Muscle layer of colon (tissue), 2 donors: ENCODE data around the gene CSRP1.

Experiments
- H3K27ac ChIP-seq: one replicate; pipeline ENCODE4 v1.7.0; 2013; ENCODE audit warnings: low read depth, mild to moderate bottlenecking, low read length, moderate library complexity
- H3K27me3 ChIP-seq, 2 donors: one replicate each; pipeline ENCODE4 v1.7.0; 2013; ENCODE audit warnings: low read length in 2 of 2, mild to moderate bottlenecking in 2 of 2; ENCODE audit not compliant: insufficient read depth in 2 of 2, control insufficient read depth in 1 of 2
- H3K36me3 ChIP-seq: one replicate; pipeline ENCODE4 v1.7.0; 2013; ENCODE audit warnings: mild to moderate bottlenecking, low read length; ENCODE audit not compliant: insufficient read depth
- H3K4me1 ChIP-seq: one replicate; pipeline ENCODE4 v1.7.0; 2013; ENCODE audit warnings: mild to moderate bottlenecking, low read length; ENCODE audit not compliant: insufficient read depth
- H3K4me3 ChIP-seq, 2 donors: one replicate each; pipeline ENCODE4 v1.7.0; 2013; ENCODE audit warnings: low read length in 2 of 2, low read depth in 1 of 2, mild to moderate bottlenecking in 1 of 2, moderate library complexity in 1 of 2
- H3K9ac ChIP-seq: one replicate; pipeline ENCODE4 v1.7.0; 2013; ENCODE audit warnings: low read length
- H3K9me3 ChIP-seq: one replicate; pipeline ENCODE4 v1.7.0; 2013; ENCODE audit warnings: mild to moderate bottlenecking, low read length
- donor health status: abdominal sarcoma.
- donor health status: Adenocarcinoma of cecum.

CSRP1 gene

GRCh38 chr1:201468844-201469644 lies 37.9 kb downstream of the CSRP1 start, which contains the start of gene PHLDA3:
TSS of gene PHLDA3 (minus strand) at chr1:201469188. CDS start at chr1:201468786, 402 bp downstream.
- Histone ChIP-seq H3K27me3 (no peaks in the 10 kb centered on the region), H3K27ac (peak within 1 kb of the TSS; percentile 98), H3K4me1 (peaks cover 28% of the 10 kb centered on the region), H3K9me3 (no peaks in the 10 kb centered on the region), H3K4me3 (peak within 1 kb of the TSS; percentile 99 to 100), H3K36me3 (peaks cover 22% of the 10 kb centered on the region), H3K9ac (peak within 1 kb of the TSS; percentile 100)

- H3K36me3 ChIP-seq: peaks cover 23% of the 10 kb centered on the region
- peak overlapping the region; percentile 99 to 100 for H3K4me3 ChIP-seq
- H3K9ac ChIP-seq: peak overlapping the region; percentile 100
- H3K27ac ChIP-seq: peak overlapping the region; percentile 98
- peaks cover 28% of the 10 kb centered on the region for H3K4me1 ChIP-seq
- H3K27me3 ChIP-seq: no peaks in the 10 kb centered on the region
- no peaks in the 10 kb centered on the region for H3K9me3 ChIP-seq
Measured at GRCh38 chr1:201468501-201468843, 38.5 kb downstream of the CSRP1 start.

GRCh38 chr1:201466492-201466891 lies 40.4 kb downstream of the CSRP1 start:
- Histone ChIP-seq H3K9ac (peak overlapping the region; percentile 29), H3K4me1 (peaks cover 48% of the 10 kb centered on the region), H3K27me3 (no peaks in the 10 kb centered on the region), H3K36me3 (peaks cover 23% of the 10 kb centered on the region), H3K27ac (peak overlapping the region; percentile 98), H3K9me3 (no peaks in the 10 kb centered on the region), H3K4me3 (peak overlapping the region; percentile 37 to 100)

DNA sequence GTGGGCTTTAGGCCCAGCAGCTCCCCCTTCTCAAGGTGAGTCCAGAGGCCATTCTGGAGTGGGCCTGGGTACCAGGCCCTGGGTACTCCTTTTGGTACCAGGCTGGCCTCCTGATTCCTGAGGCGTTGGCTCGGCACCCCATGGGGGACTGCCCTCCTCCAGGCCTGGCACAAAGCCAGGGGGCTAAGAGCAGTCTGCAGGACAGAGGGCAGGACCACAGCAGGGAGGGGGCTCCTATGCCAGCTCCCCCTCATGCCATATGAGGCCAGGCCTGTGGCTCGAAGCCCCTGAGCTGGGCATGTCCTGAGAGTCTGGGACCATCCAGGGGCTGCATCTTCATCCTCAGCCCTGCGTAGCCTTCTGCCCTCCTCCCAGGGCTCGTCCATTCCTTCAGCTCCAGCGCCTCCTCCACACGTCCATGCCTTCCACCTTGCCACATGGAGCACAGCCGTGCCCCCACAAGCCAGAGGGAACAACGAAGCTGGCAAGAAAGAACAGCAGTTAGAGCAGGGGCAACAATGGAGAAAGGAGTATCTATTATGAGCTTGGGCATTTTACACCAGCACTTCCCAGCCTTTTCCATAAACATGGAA lies 41.1 kb downstream of the CSRP1 start:
- Histone ChIP-seq H3K4me1 (peaks cover 54% of the 10 kb centered on the region), H3K27ac (peak overlapping the region; percentile 28), H3K9ac (peak overlapping the region; percentile 29), H3K9me3 (no peaks in the 10 kb centered on the region), H3K27me3 (no peaks in the 10 kb centered on the region), H3K4me3 (peak overlapping the region; percentile 37 to 100), H3K36me3 (peaks cover 23% of the 10 kb centered on the region)

DNA sequence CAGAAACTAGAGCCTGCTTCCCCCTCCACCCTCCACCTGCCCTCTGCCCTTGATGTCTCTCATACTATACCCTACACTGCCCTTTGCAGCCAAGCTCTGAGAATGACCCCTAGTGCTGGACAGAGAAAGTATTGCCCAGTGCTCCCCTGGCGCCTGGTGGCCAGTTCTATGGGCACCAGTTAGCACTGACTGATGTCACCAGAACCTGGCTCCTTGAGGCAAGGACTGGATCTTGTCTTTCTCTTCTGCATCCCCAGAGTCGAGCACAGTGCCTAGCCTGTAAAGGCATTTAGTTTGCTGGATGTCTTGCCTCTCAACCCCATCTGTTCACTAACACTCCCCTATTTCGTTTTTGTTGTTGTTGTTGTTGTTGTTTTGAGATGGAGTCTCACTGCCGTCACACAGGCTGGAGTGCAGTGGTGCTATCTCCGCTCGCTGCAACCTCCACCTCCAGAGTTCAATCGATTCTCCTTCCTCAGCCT lies 43.8 kb downstream of the CSRP1 start:
- no peaks in the 10 kb centered on the region for H3K9me3 ChIP-seq
- H3K27ac ChIP-seq: peak overlapping the region; percentile 64
- H3K27me3 ChIP-seq: no peaks in the 10 kb centered on the region
- no peak overlapping the region for H3K4me3 ChIP-seq
- H3K36me3 ChIP-seq: peaks cover 23% of the 10 kb centered on the region
- H3K4me1 ChIP-seq: peaks cover 57% of the 10 kb centered on the region
- no peak overlapping the region for H3K9ac ChIP-seq

DNA sequence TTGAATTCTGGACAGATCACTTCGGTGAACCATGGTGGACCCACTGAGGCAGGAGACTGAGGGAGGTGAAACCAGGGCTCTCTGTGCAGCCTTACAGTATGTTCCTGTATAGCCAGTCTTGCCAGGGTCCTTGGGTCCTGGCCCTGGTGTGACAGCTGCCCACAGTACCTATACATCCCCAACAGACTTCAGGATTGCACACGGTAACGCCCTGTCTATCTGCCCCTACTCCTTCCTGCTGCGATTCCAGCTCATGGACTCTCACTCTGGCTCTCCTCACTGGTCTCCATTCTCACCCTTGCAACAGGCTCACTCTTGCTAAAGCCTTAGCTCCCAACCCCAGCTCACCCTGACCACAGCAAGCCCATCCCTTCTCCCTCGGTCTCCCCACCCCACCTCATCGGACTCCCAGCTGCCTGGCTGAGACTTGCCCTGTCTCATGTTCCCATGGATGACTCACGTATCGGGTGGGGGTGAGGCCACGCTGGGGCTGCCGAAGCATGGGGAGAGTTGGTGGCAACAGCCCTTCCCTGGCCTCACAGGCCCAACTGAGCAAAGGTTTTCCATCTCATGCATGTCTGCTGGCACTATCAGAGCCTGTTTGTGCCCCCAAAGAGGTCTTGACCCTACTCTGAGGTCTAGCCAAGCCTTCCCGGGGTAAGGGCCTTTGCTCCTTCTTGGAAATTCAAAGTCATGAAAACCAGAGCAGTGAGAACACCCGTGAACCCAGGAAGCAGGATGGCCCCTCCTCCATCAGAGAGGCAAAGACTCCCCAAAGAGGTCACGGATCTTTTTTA lies 45.1 kb downstream of the CSRP1 start:
- Histone ChIP-seq H3K4me3 (peak overlapping the region in 1 of 2 donors; percentile 24), H3K4me1 (peaks cover 65% of the 10 kb centered on the region), H3K9ac (no peak overlapping the region), H3K27ac (peak overlapping the region; percentile 64), H3K9me3 (no peaks in the 10 kb centered on the region), H3K27me3 (no peaks in the 10 kb centered on the region), H3K36me3 (peaks cover 23% of the 10 kb centered on the region)

DNA sequence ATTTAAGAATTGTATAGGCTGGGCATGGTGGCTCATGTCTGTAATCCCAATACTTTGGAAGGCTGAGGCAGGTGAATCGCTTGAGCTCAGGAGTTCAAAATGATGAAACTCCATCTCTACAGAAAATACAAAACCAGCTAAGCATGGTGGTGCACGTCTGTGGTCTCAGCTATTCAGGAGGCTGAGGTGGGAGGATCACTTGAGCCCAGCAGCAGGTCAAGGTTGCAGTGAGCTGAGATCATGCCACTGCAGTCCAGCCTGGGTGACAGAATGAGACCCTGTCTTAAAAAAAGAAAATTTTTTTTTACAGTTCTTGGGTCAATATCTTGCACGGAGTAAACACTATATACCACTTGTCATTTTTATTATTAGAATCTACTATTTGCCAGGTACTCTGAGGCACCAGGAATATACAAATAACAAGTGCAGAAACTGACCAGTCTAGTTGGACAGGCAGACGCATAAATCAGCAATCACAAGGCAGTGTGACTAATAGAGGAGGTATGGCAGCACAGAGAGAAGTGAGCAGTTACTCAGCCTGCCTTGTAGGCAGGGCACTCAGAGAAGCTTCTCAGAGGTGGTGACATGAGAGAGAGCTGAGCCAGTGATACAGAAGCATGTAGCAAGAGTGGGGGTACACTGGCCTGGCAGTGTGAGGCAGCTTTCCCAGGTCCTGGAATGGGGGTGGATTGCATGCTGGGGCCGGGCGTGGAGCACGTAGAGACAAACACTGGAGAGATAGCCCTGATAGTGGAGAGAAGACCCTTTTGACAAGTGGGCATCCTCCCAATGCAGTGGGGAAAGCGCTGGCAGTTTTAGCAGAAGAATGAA lies 45.9 kb downstream of the CSRP1 start:
- H3K9ac ChIP-seq: no peak overlapping the region
- H3K27ac ChIP-seq: peak overlapping the region; percentile 64
- peak overlapping the region in 1 of 2 donors; percentile 24 for H3K4me3 ChIP-seq
- peaks cover 71% of the 10 kb centered on the region for H3K4me1 ChIP-seq
- peaks cover 21% of the 10 kb centered on the region for H3K36me3 ChIP-seq
- no peaks in the 10 kb centered on the region for H3K9me3 ChIP-seq
- no peaks in the 10 kb centered on the region for H3K27me3 ChIP-seq

- no peaks in the 10 kb centered on the region for H3K9me3 ChIP-seq
- peaks cover 65% of the 10 kb centered on the region for H3K4me1 ChIP-seq
- H3K27me3 ChIP-seq: no peaks in the 10 kb centered on the region
- no peak overlapping the region for H3K4me3 ChIP-seq
- no peak overlapping the region for H3K27ac ChIP-seq
- no peak overlapping the region for H3K9ac ChIP-seq
- H3K36me3 ChIP-seq: peaks cover 8% of the 10 kb centered on the region
Measured at GRCh38 chr1:201459775-201460174, 47.1 kb downstream of the CSRP1 start.

DNA sequence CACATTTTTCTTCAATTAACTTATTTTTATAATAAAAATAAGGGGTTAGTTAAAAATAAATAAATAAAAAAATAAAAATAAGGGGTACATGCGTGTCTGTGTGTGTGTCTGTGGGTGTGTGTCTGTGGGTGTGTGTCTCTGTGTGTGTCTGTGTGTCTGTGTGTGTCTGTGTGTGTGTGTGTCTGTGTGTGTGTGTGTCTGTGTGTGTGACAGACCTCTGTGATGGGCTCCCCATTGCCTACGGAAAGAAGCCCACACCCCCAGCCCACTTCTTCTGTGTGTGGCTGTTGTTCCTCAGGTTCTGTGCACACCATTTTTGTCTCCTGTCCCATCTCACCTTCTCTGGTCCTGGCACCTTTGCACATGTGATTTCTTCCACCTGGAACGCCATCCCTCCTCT lies 47.9 kb downstream of the CSRP1 start:
- H3K4me1 ChIP-seq: peaks cover 59% of the 10 kb centered on the region

GRCh38 chr1:201457508-201457960 lies 49.4 kb downstream of the CSRP1 start:
- Histone ChIP-seq H3K9ac (no peak overlapping the region), H3K27ac (no peak overlapping the region), H3K9me3 (no peaks in the 10 kb centered on the region), H3K4me3 (no peak overlapping the region), H3K36me3 (no peaks in the 10 kb centered on the region), H3K4me1 (peaks cover 50% of the 10 kb centered on the region), H3K27me3 (no peaks in the 10 kb centered on the region)

More for the DNA sequence above, 47.9 kb downstream of the CSRP1 start:
- Histone ChIP-seq H3K9ac (no peak overlapping the region), H3K4me3 (no peak overlapping the region), H3K27me3 (no peaks in the 10 kb centered on the region), H3K9me3 (no peaks in the 10 kb centered on the region), H3K27ac (no peak overlapping the region), H3K36me3 (peaks cover 1% of the 10 kb centered on the region)
